ENCODE measurements around the gene PAWR.

GRCh38 chr12:79725987-79726386 is 35.2 kb upstream of the PAWR start:
- TF ChIP-seq SRSF1 (optimal IDR thresholded peaks at IDR 0.05; ENCODE audit: low read depth, low read length) (no peak), YY1 (IDR thresholded peaks at IDR 0.05; ENCODE audit: insufficient read depth, insufficient replicate concordance, low read depth, low read length) (no peak), MAFF (IDR thresholded peaks at IDR 0.05; ENCODE audit: low read depth, low read length) (no peak), AFF4 (CRISPR knock-in tag; IDR thresholded peaks at IDR 0.05) (no peak), TFE3 (CRISPR knock-in tag; IDR thresholded peaks at IDR 0.05) (no peak), EZH2 (conservative IDR thresholded peaks at IDR 0.05; ENCODE audit: low read depth, low read length) (no peak), ESRRA (CRISPR knock-in tag; IDR thresholded peaks at IDR 0.05; ENCODE audit: low read depth) (no peak), NCOA2 (CRISPR knock-in tag; IDR thresholded peaks at IDR 0.05) (no peak), ZNF207 (IDR thresholded peaks at IDR 0.05; ENCODE audit: borderline replicate concordance) (no peak), ZBTB20 (CRISPR knock-in tag; IDR thresholded peaks at IDR 0.05; ENCODE audit: borderline replicate concordance, low read depth) (no peak), ZBTB33 (CRISPR knock-in tag; IDR thresholded peaks at IDR 0.05) (no peak), ZBTB49 (CRISPR knock-in tag; IDR thresholded peaks at IDR 0.05; ENCODE audit: borderline replicate concordance) (no peak)
